Measurements from ENCODE around the gene ME3.

DNA sequence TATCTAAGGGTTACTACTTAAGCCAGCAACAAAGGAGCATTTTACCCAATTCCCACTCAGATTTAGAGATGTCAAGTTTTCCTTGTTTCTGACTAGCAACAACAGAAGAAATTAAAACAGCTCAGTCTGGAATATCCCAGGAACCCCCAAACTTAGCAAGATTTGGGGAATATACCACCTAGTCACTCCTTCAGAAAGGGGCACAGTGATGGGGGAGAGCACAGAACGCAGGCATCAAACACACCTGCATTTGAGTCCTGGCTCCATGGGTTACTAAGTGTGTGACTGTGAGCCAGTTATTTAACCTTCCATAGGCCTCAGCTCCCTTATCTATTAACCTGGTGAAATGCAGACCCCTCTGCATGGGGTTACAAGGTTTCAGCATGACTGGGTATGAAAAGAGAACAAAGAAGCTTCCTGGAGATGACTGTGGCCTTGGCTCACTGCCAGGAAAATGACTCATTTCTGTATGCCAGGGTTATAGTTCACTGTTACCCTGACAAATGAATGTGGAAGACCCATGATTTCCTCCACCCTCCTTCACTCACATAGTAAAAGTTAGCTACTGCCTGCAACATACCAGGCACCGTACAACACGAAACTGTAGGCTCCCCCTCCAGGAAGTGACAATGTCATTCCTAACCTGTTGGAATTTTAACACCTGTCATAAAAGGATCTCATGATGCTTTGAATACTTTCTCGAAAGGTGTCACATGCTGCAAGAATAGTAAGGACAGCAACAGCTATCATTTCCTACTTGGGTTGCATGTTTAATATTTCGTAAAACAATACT, 79.6 kb downstream of the ME3 start:
- TF ChIP-seq EZH2phosphoT487 (IDR thresholded peaks at IDR 0.05; ENCODE audit: low read length) = no peak
- TF ChIP-seq, protein P1, sequence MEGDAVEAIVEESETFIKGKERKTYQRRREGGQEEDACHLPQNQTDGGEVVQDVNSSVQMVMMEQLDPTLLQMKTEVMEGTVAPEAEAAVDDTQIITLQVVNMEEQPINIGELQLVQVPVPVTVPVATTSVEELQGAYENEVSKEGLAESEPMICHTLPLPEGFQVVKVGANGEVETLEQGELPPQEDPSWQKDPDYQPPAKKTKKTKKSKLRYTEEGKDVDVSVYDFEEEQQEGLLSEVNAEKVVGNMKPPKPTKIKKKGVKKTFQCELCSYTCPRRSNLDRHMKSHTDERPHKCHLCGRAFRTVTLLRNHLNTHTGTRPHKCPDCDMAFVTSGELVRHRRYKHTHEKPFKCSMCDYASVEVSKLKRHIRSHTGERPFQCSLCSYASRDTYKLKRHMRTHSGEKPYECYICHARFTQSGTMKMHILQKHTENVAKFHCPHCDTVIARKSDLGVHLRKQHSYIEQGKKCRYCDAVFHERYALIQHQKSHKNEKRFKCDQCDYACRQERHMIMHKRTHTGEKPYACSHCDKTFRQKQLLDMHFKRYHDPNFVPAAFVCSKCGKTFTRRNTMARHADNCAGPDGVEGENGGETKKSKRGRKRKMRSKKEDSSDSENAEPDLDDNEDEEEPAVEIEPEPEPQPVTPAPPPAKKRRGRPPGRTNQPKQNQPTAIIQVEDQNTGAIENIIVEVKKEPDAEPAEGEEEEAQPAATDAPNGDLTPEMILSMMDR (IDR thresholded peaks at IDR 0.05; ENCODE audit: low read length) = no peak
- TF ChIP-seq EZH2 (optimal IDR thresholded peaks at IDR 0.05; ENCODE audit: low read depth, low read length) = no peak

Measured in MM.1S (cell line).